Cardiac muscle cell (in vitro differentiated cells and primary cell): ENCODE measurements around the gene MROH7. TPM values are rescaled to one million over a fixed set of nuclear protein-coding genes. Genes with fewer than 3 reads are reported as not detected.

ENCODE experiments used
- DNase-seq, 2 donors: peaks; one replicate each; pipeline versions ENCODE4 v3.0.0 to v3.0.0-alpha.2; 2010 to 2017; ENCODE audit warnings: low read depth in 1 of 2, low spot score in 1 of 2
- H3K27ac ChIP-seq: fragments of 200-600 bp; sonication (generic); 2 replicates; pipeline ENCODE4 v1.5.1; 2016
- H3K27me3 ChIP-seq: fragments of 200-600 bp; sonication (generic); 2 replicates; pipeline ENCODE4 v1.6.0; 2016; ENCODE audit warnings: control low read depth
- H3K36me3 ChIP-seq: fragments of 200-600 bp; sonication (generic); 2 replicates; pipeline ENCODE4 v1.5.1; 2016; ENCODE audit warnings: control low read depth
- H3K4me1 ChIP-seq: fragments of 200-600 bp; sonication (generic); 2 replicates; pipeline ENCODE4 v1.8.1; 2017; ENCODE audit warnings: low read depth, mild to moderate bottlenecking, mixed run types
- H3K4me3 ChIP-seq: fragments of 200-600 bp; sonication (generic); 2 replicates; pipeline ENCODE4 v1.5.1; 2016; ENCODE audit warnings: mild to moderate bottlenecking
- H3K9me3 ChIP-seq: fragments of 200-600 bp; sonication (generic); 2 replicates; pipeline ENCODE4 v1.5.1; 2017; ENCODE audit warnings: low read depth, mild to moderate bottlenecking, control low read depth
- polyA plus RNA-seq: library from polyadenylated mRNA; unstranded; fragments of >200 nt; fragmentation: Nextera tagmentation; extraction: Ambion mirVana; gene quantifications from 2 replicates; pipeline ENCODE4 v1.2.1, GENCODE V29; 2016
- total RNA-seq: library from RNA; depleted of rRNA; stranded (reverse); fragments of >200 nt; gene quantifications from 2 replicates; pipeline ENCODE4 v1.2.3, GENCODE V29; 2016
- TF ChIP-seq, protein P1 (sequence below): IDR thresholded peaks from 2 replicates; pipeline ENCODE4 v1.5.1; 2012; ENCODE audit warnings: low read depth, mild to moderate bottlenecking, low read length

MROH7 gene
- total and polyA plus RNA-seq, 2 experiments from 2014 or later = 7.0 to 22.4 TPM

DNA sequence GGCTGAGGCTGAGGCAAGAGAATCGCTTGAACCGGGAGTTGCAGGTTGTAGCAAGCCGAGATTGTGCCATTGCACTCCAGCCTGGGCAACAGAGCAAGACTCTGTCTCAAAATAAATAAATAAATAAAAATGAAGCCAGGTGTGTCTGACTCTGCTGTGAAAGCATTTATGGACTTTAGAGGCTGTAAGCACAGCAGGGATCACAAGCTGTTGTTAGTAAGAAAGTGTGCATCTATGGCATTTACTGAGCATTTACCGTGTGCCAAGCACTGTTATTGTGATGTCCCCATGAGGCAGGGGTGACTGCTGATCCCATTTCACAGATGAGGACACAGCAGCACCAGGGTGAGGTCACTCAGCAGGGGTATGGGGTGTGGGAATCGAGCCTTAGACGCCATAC is 38.3 kb upstream of the MROH7 start:
- no peaks in the 10 kb centered on the region for H3K9me3 ChIP-seq
- TF ChIP-seq, protein P1, sequence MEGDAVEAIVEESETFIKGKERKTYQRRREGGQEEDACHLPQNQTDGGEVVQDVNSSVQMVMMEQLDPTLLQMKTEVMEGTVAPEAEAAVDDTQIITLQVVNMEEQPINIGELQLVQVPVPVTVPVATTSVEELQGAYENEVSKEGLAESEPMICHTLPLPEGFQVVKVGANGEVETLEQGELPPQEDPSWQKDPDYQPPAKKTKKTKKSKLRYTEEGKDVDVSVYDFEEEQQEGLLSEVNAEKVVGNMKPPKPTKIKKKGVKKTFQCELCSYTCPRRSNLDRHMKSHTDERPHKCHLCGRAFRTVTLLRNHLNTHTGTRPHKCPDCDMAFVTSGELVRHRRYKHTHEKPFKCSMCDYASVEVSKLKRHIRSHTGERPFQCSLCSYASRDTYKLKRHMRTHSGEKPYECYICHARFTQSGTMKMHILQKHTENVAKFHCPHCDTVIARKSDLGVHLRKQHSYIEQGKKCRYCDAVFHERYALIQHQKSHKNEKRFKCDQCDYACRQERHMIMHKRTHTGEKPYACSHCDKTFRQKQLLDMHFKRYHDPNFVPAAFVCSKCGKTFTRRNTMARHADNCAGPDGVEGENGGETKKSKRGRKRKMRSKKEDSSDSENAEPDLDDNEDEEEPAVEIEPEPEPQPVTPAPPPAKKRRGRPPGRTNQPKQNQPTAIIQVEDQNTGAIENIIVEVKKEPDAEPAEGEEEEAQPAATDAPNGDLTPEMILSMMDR = no peak
- H3K4me1 ChIP-seq = no peaks in the 10 kb centered on the region
- no peaks in the 10 kb centered on the region for H3K27me3 ChIP-seq
- H3K27ac ChIP-seq = no peak overlapping the region
- no peak for DNase-seq
- peaks cover 11% of the 10 kb centered on the region for H3K36me3 ChIP-seq
- no peak overlapping the region for H3K4me3 ChIP-seq

GRCh38 chr1:54604051-54604450 is 37.5 kb upstream of the MROH7 start:
- Histone ChIP-seq H3K4me3 (no peak overlapping the region), H3K36me3 (peaks cover 11% of the 10 kb centered on the region), H3K9me3 (no peaks in the 10 kb centered on the region), H3K27me3 (no peaks in the 10 kb centered on the region), H3K4me1 (no peaks in the 10 kb centered on the region), H3K27ac (no peak overlapping the region)
- TF ChIP-seq, protein P1 = no peak
- DNase-seq = no peak

DNA sequence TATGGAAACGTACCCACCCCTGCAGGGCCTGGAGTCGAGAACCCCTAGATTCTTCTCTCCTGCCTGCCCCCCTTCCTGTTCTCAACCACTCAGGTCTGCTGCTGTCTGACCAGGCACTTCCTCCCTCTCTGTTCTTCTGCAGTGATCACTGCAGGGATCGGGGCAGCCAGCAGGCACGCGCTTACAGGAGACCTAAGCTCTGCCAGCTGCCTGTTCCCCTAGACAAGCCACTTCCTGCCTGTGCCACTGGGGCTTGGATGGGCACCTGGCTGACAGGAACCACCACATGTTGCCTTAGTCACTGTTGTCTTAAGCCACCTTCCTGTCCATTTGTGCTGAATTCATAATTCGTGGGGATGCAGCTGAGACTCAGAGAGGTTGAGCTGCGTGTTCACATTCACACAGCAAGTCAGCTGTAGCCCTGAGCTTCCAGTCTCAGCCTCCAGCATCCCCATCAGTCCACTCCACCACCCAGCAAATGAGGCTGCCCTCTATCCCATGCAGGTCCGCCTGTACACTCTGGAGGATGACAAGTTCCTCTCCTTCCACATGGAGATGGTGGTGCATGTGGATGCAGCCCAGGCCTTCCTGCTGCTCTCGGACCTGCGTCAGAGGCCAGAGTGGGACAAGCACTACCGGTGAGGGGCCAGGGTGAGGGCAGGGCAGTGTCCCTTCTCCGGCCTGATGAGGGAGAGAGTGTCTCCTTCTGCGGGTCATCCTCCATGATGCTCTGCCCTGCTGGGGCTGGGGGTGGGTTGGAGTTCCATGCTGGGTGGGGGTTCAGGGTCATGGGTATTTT is 36.8 kb upstream of the MROH7 start:
- TF ChIP-seq, protein P1 = no peak
- H3K4me3 ChIP-seq = no peak overlapping the region
- no peaks in the 10 kb centered on the region for H3K4me1 ChIP-seq
- peaks cover 11% of the 10 kb centered on the region for H3K36me3 ChIP-seq
- H3K27ac ChIP-seq = no peak overlapping the region
- no peaks in the 10 kb centered on the region for H3K9me3 ChIP-seq
- DNase-seq = no peak
- no peaks in the 10 kb centered on the region for H3K27me3 ChIP-seq

DNA sequence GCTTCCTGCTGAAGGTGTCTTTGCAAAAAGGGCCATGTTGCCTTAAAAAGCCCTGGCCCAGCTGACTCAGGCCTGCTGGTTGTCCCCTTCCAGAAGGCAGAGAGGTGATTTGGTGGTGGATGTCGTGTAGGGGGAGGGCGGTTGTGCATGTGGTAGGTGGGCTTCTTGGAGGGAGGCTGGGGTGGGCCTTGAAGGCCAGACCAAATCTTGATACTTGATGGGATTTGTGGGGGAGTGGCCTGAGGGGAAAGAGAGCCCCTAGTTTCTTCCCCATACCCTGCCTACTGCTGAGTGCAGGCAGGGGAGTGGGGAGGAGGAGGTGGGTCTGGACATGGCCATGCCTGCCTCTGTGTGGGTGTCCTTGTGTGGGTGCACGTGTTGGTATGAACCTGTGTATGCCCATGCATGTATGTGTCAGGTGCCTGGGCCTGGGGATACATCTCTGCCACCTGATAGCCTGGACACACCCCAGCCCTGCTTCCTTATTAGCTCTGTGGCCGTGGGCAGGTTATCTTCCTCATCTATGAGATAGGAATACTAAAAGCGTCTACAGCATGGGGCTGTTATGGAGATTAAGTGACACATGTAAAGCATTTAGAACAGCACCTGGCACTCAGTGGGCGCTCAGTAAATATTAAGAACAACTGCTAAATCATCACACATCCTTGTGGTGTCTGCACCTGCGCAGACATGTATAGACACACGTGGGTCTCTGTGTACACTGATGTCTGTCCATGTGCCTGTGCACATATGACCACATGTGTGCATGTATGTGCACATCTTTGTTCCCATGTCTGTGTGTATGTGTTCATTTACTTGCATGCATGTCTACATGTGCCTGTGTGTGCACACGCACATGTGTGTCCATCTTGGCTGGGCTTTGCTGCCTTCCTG is 35.2 kb upstream of the MROH7 start:
- Histone ChIP-seq H3K36me3 (peaks cover 5% of the 10 kb centered on the region), H3K4me3 (no peak overlapping the region), H3K27me3 (no peaks in the 10 kb centered on the region), H3K9me3 (no peaks in the 10 kb centered on the region), H3K4me1 (no peaks in the 10 kb centered on the region), H3K27ac (no peak overlapping the region)
- no peak for DNase-seq
- TF ChIP-seq, protein P1 = no peak

DNA sequence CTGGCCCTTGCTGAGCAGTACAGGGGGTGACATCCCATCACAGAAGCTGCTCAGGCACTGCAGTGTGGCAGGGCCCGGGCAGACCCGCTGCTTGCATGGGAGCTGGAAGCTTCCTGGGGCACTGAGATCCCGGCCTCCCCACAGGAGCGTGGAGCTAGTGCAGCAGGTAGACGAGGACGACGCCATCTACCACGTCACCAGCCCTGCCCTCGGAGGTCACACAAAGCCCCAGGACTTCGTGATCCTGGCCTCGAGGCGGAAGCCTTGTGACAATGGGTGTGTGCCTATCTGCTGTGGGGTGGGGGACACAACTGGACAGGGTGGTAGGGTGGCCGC is 34.6 kb upstream of the MROH7 start:
- TF ChIP-seq, protein P1 = no peak
- H3K4me1 ChIP-seq = no peaks in the 10 kb centered on the region
- no peaks in the 10 kb centered on the region for H3K27me3 ChIP-seq
- H3K9me3 ChIP-seq = no peaks in the 10 kb centered on the region
- no peak overlapping the region for H3K27ac ChIP-seq
- no peak overlapping the region for H3K4me3 ChIP-seq
- H3K36me3 ChIP-seq = peaks cover 5% of the 10 kb centered on the region
- DNase-seq = no peak
